CD14-positive monocyte (primary cell): ENCODE measurements around the gene MYO5B. TPM values are rescaled to one million over a fixed set of nuclear protein-coding genes. Genes with fewer than 3 reads are reported as not detected.

ENCODE experiments used
- DNase-seq, 3 donors: peaks; one replicate each; pipeline ENCODE4 v3.0.0-alpha.2; 2011 to 2022
- H2AFZ ChIP-seq: 2 replicates; pipeline ENCODE4 v1.6.0; 2012; ENCODE audit warnings: mild to moderate bottlenecking, low read depth, low read length, inconsistent platforms; ENCODE audit not compliant: insufficient read depth, poor library complexity, severe bottlenecking
- H3K27ac ChIP-seq, 2 donors: 1 replicate in 1 of 2; 2 replicates in 1 of 2; pipeline ENCODE4 v1.5.1; 2012 to 2013; ENCODE audit warnings: low read length in 2 of 2, control low read depth in 1 of 2, inconsistent platforms in 1 of 2, low read depth in 1 of 2, mild to moderate bottlenecking in 1 of 2
- H3K27me3 ChIP-seq, 2 donors: one replicate each; pipeline versions ENCODE4 v1.6.0 to v1.6.1; 2011 to 2013; ENCODE audit warnings: low read length in 2 of 2; ENCODE audit not compliant: control insufficient read depth in 2 of 2, insufficient read depth in 2 of 2
- H3K36me3 ChIP-seq, 2 donors: replicated peaks in 1 of 2; 1 replicate in 1 of 2; 2 replicates in 1 of 2; pipeline versions ENCODE4 v1.5.1 to v1.6.1; 2012 to 2013; ENCODE audit warnings: low read length in 2 of 2, control low read depth in 1 of 2, inconsistent platforms in 1 of 2, mild to moderate bottlenecking in 1 of 2; ENCODE audit not compliant: insufficient read depth in 2 of 2, control insufficient read depth in 1 of 2
- H3K4me1 ChIP-seq, 2 donors: 1 replicate in 1 of 2; 2 replicates in 1 of 2; pipeline versions ENCODE4 v1.5.1 to v1.6.1; 2012 to 2013; ENCODE audit warnings: low read length in 2 of 2, control low read depth in 1 of 2, inconsistent platforms in 1 of 2, mild to moderate bottlenecking in 1 of 2, moderate library complexity in 1 of 2; ENCODE audit not compliant: insufficient read depth in 2 of 2, control insufficient read depth in 1 of 2
- H3K4me2 ChIP-seq: replicated peaks from 2 replicates; pipeline ENCODE3; 2012; ENCODE audit warnings: low read length, moderate library complexity, mild to moderate bottlenecking; ENCODE audit not compliant: poor library complexity, severe bottlenecking; ENCODE audit errors: extremely low read depth
- H3K4me3 ChIP-seq, 3 experiments: fragments of 200-600 bp in 1 of 3; sonication (generic) in 1 of 3; replicated peaks in 1 of 3; 1 replicate in 2 of 3; 2 replicates in 1 of 3; pipeline ENCODE4 v1.5.1; 2011 to 2013; ENCODE audit warnings: low read length in 3 of 3, mild to moderate bottlenecking in 3 of 3, control low read depth in 2 of 3, low read depth in 2 of 3, inconsistent platforms in 1 of 3, moderate library complexity in 1 of 3
- H3K79me2 ChIP-seq: 2 replicates; pipeline ENCODE4 v1.6.0; 2012; ENCODE audit warnings: mild to moderate bottlenecking, control low read depth, inconsistent platforms, low read length, moderate library complexity; ENCODE audit not compliant: insufficient read depth
- H3K9ac ChIP-seq: 2 replicates; pipeline ENCODE4 v1.6.0; 2017; ENCODE audit warnings: low read length, mild to moderate bottlenecking; ENCODE audit not compliant: insufficient read depth, poor library complexity, severe bottlenecking
- H3K9me3 ChIP-seq, 2 donors: replicated peaks in 1 of 2; 1 replicate in 1 of 2; 2 replicates in 1 of 2; pipeline versions ENCODE4 v1.5.1 to v1.6.1; 2012 to 2013; ENCODE audit warnings: low read length in 2 of 2, control low read depth in 1 of 2; ENCODE audit not compliant: control insufficient read depth in 1 of 2, insufficient read depth in 1 of 2
- H4K20me1 ChIP-seq: 2 replicates; pipeline ENCODE4 v1.6.0; 2012; ENCODE audit warnings: mild to moderate bottlenecking, low read length, control low read depth, moderate library complexity; ENCODE audit not compliant: insufficient read depth
- H3K27ac Mint-ChIP-seq, 7 donors: one replicate each; pipeline ENCODE4 v1.8.0; 2020; ENCODE audit warnings: mild to moderate bottlenecking in 7 of 7, mixed read lengths in 7 of 7, moderate library complexity in 6 of 7, inconsistent platforms in 2 of 7
- H3K27me3 Mint-ChIP-seq, 3 donors: one replicate each; pipeline ENCODE4 v1.8.0; 2021 to 2022; ENCODE audit warnings: low read depth in 3 of 3, mild to moderate bottlenecking in 3 of 3, mixed read lengths in 3 of 3, moderate library complexity in 3 of 3, inconsistent platforms in 1 of 3
- H3K36me3 Mint-ChIP-seq, 2 donors: one replicate each; pipeline ENCODE4 v1.8.0; 2020; ENCODE audit warnings: mixed read lengths in 2 of 2, inconsistent platforms in 1 of 2, mild to moderate bottlenecking in 1 of 2
- H3K4me1 Mint-ChIP-seq: one replicate; pipeline ENCODE4 v1.8.0; 2020; ENCODE audit warnings: mild to moderate bottlenecking, mixed read lengths
- H3K4me3 Mint-ChIP-seq, 2 donors: one replicate each; pipeline ENCODE4 v1.8.0; 2020; ENCODE audit warnings: mild to moderate bottlenecking in 2 of 2, mixed read lengths in 2 of 2, moderate library complexity in 1 of 2
- H3K9me3 Mint-ChIP-seq, 7 donors: one replicate each; pipeline ENCODE4 v1.8.0; 2020 to 2022; ENCODE audit warnings: mixed read lengths in 7 of 7, mild to moderate bottlenecking in 6 of 7, moderate library complexity in 6 of 7, inconsistent platforms in 2 of 7
- CTCF ChIP-seq: fragments of 200-600 bp; IDR thresholded peaks from one replicate; pipeline ENCODE4 v1.8.0; 2022; ENCODE audit warnings: antibody characterized with exemption, mild to moderate bottlenecking
- WGBS: methylation state at CpG from one replicate; pipeline ENCODE4 v1.1.5; 2013; ENCODE audit warnings: missing lambda C conversion rate; ENCODE audit not compliant: insufficient coverage; 5-methylcytosine and 5-hydroxymethylcytosine counted together
- intact Hi-C, 2 donors: fragments of 100-400 bp; cut with micrococcal nuclease; formaldehyde crosslinking; loops; one replicate each; pipeline versions ENCODE4 v1.15.0 to v1.15.1; 2023
- polyA plus RNA-seq, 3 donors: library from polyadenylated mRNA; depleted of rRNA in 1 of 3; unstranded in 2 of 3; stranded (reverse) in 1 of 3; fragments of 300-500 nt in 2 of 3; fragments of >200 nt in 1 of 3; fragmentation: Illumina TruSeq in 2 of 3; gene quantifications; 1 replicate in 2 of 3; 2 replicates in 1 of 3; pipeline ENCODE4 v1.2.3, GENCODE V29; 2012 to 2021

MYO5B gene
- polyA plus RNA-seq, 3 donors: 0.04 TPM; not detected in 2

- Histone ChIP-seq H3K4me3 (no peak overlapping the region), H3K9me3 (no peaks in the 10 kb centered on the region), H4K20me1 (no peaks in the 10 kb centered on the region), H2AFZ (no peak overlapping the region), H3K27ac (no peak overlapping the region), H3K27me3 (peaks cover 0 to 3% of the 10 kb centered on the region in 2 donors), H3K36me3 (no peaks in the 10 kb centered on the region), H3K9ac (no peak overlapping the region), H3K79me2 (no peaks in the 10 kb centered on the region), H3K4me1 (no peaks in the 10 kb centered on the region), H3K4me2 (no peak overlapping the region)
- peaks cover 0 to 4% (median 1%) of the 10 kb centered on the region in 3 donors for H3K27me3 Mint-ChIP-seq
- H3K4me3 Mint-ChIP-seq: no peak overlapping the region
- H3K27ac Mint-ChIP-seq: no peak overlapping the region
- 100% methylated on average over 2 of the region's 5 CpGs for WGBS
- no peaks in the 10 kb centered on the region for H3K36me3 Mint-ChIP-seq
- DNase-seq: no peak
- H3K4me1 Mint-ChIP-seq: no peaks in the 10 kb centered on the region
- no peak for TF ChIP-seq CTCF
- no peaks in the 10 kb centered on the region for H3K9me3 Mint-ChIP-seq
- intact Hi-C loops: no loop called here
Observed at GRCh38 chr18:50183556-50183955, 11.4 kb downstream of the MYO5B start.

GRCh38 chr18:50182511-50182910, 12.4 kb downstream of the MYO5B start:
- H3K4me2 ChIP-seq: no peak overlapping the region
- Mint-ChIP-seq H3K4me1 (no peaks in the 10 kb centered on the region), H3K27me3 (peaks cover 1 to 2% (median 2%) of the 10 kb centered on the region in 3 donors), H3K9me3 (peaks cover 0 to 2% (median 0%) of the 10 kb centered on the region in 7 donors), H3K36me3 (no peaks in the 10 kb centered on the region), H3K27ac (no peak overlapping the region), H3K4me3 (no peak overlapping the region)
- no peak overlapping the region for H2AFZ ChIP-seq
- H3K27ac ChIP-seq: no peak overlapping the region
- H3K9me3 ChIP-seq: no peaks in the 10 kb centered on the region
- no peaks in the 10 kb centered on the region for H3K4me1 ChIP-seq
- H3K36me3 ChIP-seq: no peaks in the 10 kb centered on the region
- no peak overlapping the region for H3K9ac ChIP-seq
- no peaks in the 10 kb centered on the region for H3K79me2 ChIP-seq
- no peak for TF ChIP-seq CTCF
- no peak for DNase-seq
- peaks cover 0 to 3% of the 10 kb centered on the region in 2 donors for H3K27me3 ChIP-seq
- no CpG with 5 or more reads among the region's 1 CpG for WGBS
- intact Hi-C loops: no loop called here
- no peaks in the 10 kb centered on the region for H4K20me1 ChIP-seq
- H3K4me3 ChIP-seq: no peak overlapping the region
